ENCODE results near the gene DHRS7C.
"Not testable (repeated sequence)": the region's sequence is repeated elsewhere in the genome, so short reads cannot be mapped to it uniquely, and the experiment has no call there.

The DHRS7C gene

DNA sequence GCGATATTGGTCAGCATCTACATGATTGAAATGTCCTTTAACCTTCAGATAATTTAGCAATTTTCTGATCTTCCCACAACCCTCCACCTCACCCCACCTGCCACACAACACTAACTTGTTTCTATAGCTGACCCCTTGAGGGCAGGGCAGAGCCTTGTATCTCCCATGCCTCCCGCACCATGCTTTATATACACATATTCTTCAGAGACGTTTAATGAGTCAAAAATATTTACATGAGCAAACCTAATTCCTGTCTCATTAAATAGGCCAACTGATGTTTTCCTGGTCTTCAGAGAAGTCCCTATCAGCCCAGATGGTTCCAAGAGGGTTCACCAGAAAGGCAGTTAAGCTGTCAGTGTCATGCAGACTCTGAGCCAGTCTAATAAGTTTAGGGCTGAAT is 6.6 kb upstream of the DHRS7C start:
- H3K4me1 Mint-ChIP-seq (ENCODE audit: low read depth), result no peaks in the 10 kb centered on the region
- no peak overlapping the region for H3K27ac Mint-ChIP-seq
- no peak overlapping the region for H3K4me3 Mint-ChIP-seq
- peaks cover 6% of the 10 kb centered on the region for H3K27me3 Mint-ChIP-seq
- intact Hi-C loops (cut with micrococcal nuclease), result no loop called here
- H3K36me3 Mint-ChIP-seq (ENCODE audit: low read depth), result no peaks in the 10 kb centered on the region
- H3K9me3 Mint-ChIP-seq, result no peaks in the 10 kb centered on the region

DNA sequence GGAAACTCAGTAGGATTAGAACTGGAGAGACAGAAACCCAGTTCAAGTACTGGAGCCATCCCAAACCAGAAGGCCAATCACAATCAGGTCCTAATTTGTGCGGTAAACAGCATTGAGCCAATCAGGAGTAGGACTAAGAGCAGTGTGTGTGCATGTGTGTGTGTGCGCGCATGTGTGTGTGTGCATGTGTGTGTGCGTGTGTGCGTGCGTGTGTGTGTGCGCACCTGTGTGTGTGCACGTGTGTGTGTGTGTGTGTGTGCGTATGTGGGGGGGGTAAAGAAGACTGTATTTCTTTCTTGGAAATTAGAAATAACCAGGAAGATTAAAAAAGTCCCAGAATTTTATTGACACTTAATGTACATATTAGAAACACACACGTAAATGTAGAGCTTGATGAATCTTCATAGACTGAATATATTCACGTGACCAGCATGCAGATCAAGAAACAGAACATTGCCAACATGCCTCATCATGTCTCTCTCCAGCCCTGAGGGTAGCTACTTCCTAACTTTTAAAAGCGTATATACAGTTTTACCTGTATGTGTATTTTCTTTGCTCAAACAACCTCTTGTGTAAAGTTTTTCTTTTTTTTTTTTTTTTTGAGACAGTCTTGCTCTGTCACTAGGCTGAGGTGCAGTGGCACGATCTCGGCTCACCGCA is 919 bp upstream of the DHRS7C start:
- Mint-ChIP-seq H3K4me3 (no peak overlapping the region), H3K4me1 (ENCODE audit: low read depth) (no peaks in the 10 kb centered on the region), H3K9me3 (no peaks in the 10 kb centered on the region), H3K27me3 (peaks cover 1% of the 10 kb centered on the region), H3K36me3 (ENCODE audit: low read depth) (no peaks in the 10 kb centered on the region), H3K27ac (no peak overlapping the region)
- intact Hi-C loops (cut with micrococcal nuclease), result no loop called here

DNA sequence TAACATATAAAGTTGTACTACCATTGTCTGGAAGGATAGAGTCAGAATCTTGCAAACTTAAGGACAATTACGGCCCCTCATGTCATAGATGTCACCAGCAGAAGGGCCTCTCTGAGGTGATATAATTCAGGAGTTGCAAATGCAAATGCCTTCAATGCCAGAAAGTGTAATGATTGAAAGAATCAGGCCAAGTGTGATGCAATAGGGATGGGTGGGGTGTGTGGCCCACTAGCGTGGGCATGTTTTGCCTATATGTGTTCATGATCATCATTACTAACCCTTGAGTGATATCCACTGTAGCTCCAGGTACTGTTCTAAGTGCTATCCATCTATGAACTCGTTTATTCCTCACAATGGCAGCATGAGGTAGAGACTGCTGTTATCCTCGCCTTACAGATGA is 1.1 kb downstream of the DHRS7C start:
- Mint-ChIP-seq H3K9me3 (no peaks in the 10 kb centered on the region), H3K36me3 (ENCODE audit: low read depth) (no peaks in the 10 kb centered on the region), H3K4me1 (ENCODE audit: low read depth) (no peaks in the 10 kb centered on the region), H3K27ac (no peak overlapping the region), H3K4me3 (no peak overlapping the region), H3K27me3 (no peaks in the 10 kb centered on the region)
- intact Hi-C loops (cut with micrococcal nuclease), result no loop called here

DNA sequence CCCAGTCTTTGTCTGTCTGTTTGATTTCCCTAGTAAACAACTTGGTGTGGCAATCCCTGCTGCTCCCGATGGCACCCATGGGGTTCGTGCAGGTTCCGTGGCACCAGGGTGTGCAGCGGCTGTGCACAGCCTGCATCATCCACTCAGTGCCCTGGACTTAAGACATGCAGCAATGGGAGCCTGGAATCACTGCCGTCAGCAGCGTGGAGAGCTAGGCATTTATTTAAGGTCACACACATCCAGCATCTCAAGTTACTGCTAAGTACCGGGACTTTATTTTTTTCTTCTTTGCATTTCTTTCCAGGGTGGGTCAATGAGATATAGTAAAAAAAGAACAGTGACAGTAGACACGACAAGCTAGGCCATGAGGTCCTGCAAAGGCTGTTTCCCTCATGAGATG is 2.8 kb downstream of the DHRS7C start:
- intact Hi-C loops (cut with micrococcal nuclease), result no loop called here
- Mint-ChIP-seq H3K27me3 (peaks cover 3% of the 10 kb centered on the region), H3K4me3 (no peak overlapping the region), H3K27ac (no peak overlapping the region), H3K36me3 (ENCODE audit: low read depth) (no peaks in the 10 kb centered on the region), H3K9me3 (no peaks in the 10 kb centered on the region), H3K4me1 (ENCODE audit: low read depth) (no peaks in the 10 kb centered on the region)

DNA sequence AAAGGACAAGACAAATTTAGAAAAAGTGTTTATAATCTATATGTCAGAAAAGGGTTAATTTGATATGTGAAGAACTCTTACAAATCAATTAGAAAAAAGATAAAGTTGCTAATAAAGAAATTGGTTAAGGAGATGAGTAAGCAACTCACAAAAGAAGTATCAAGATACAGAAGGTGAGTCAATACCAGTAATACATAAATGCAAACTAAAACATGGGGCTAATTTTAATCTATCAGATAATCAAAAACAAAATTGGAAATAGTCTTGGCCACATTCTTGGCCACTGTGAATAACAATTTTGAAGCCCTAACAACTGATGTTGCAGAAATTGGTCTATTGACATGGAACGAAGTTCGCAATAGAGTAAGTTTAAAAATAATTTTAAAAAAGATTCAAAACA is 6.8 kb downstream of the DHRS7C start:
- no peak overlapping the region for H3K4me3 Mint-ChIP-seq
- H3K27me3 Mint-ChIP-seq, result peaks cover 13% of the 10 kb centered on the region
- H3K4me1 Mint-ChIP-seq (ENCODE audit: low read depth), result no peaks in the 10 kb centered on the region
- intact Hi-C loops (cut with micrococcal nuclease), result no loop called here
- H3K9me3 Mint-ChIP-seq, result no peaks in the 10 kb centered on the region
- H3K36me3 Mint-ChIP-seq (ENCODE audit: low read depth), result no peaks in the 10 kb centered on the region
- no peak overlapping the region for H3K27ac Mint-ChIP-seq

DNA sequence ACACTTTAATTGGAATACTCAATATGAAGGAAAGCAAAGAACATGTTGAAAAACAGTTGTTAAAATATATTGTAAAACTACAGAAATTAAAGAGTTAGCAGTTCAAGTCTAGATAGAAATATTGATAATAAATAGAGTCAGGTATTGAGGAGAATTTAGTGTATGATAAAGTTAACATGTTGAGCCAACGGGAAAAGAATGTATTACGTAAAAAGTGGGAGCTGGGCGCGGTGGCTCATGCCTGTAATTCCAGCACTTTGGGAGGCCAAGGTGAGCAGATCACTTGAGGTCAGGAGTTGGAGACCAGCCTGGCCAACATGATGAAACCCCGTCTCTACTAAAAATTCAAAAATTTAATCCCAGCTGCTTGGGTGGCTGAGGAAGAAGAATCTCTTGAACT is 7.9 kb downstream of the DHRS7C start:
- H3K9me3 Mint-ChIP-seq; intact Hi-C loops (cut with micrococcal nuclease); H3K27ac Mint-ChIP-seq; H3K4me1 Mint-ChIP-seq (ENCODE audit: low read depth); H3K36me3 Mint-ChIP-seq (ENCODE audit: low read depth); H3K4me3 Mint-ChIP-seq: not testable (repeated sequence)
- peaks cover 15% of the 10 kb centered on the region for H3K27me3 Mint-ChIP-seq

DNA sequence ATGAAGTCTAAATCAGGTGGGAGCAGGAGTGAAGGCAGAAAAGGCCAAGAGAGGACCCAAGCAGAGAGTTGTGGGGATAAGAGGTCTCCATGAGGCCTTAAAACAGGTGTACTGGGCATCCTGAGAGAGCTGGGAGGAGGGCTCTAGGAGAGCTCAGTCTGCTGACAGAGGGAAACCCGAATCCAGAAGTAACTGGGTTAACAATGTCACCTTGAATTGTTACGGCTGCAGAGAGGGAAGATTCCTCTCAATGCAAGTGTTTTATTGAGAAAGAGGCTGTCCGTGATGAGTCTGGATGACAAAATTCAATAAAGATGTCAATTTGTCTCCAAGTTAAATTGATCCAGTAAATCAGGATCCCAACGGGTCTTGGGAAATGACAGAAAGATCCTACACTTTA is 8.3 kb downstream of the DHRS7C start:
- Mint-ChIP-seq H3K9me3 (no peaks in the 10 kb centered on the region), H3K4me3 (no peak overlapping the region), H3K27me3 (peaks cover 15% of the 10 kb centered on the region), H3K36me3 (ENCODE audit: low read depth) (no peaks in the 10 kb centered on the region), H3K27ac (no peak overlapping the region), H3K4me1 (ENCODE audit: low read depth) (no peaks in the 10 kb centered on the region)
- intact Hi-C loops (cut with micrococcal nuclease), result no loop called here

DNA sequence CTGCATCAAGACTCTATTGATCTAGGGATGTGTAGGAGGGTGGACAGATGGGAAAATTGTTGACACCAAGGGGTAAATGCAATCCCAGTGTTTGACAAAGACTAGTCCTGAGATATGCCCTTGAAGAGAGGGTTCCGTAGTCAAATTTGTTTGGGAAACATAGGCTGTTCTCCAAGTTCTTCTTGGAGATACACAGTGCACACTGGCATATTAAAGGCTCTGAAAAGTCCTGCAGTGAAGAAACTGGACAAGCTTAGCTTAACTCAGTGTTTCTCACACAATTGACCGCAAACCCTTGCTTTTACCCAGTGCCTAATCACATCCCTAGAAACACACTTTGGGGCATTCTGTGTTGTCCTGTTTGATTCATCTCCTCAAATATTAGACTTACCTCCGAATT is 10.8 kb downstream of the DHRS7C start:
- Mint-ChIP-seq H3K27me3 (peaks cover 15% of the 10 kb centered on the region), H3K27ac (no peak overlapping the region), H3K4me3 (no peak overlapping the region), H3K4me1 (ENCODE audit: low read depth) (no peaks in the 10 kb centered on the region), H3K36me3 (ENCODE audit: low read depth) (no peaks in the 10 kb centered on the region), H3K9me3 (no peaks in the 10 kb centered on the region)
- intact Hi-C loops (cut with micrococcal nuclease), result no loop called here

DNA sequence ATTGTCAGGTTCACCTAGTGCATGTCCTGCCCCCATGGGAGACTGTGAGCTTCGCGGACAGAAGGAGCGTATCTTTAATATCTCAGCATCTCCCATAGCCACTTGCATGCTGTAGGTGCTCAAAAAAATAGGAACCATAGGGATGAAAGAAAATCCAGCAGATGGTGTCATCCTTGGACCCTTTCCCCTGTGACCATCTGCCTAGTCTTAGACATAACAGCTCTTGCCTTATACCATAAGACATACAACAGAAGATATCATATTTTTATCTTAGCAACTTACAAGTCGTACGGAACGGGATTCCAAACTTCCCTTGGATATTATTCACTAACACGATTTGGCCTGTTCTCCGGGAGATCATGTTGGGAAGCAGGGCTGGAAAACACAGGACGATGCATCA is 14.5 kb downstream of the DHRS7C start:
- intact Hi-C loops (cut with micrococcal nuclease), result no loop called here
- no peak overlapping the region for H3K4me3 Mint-ChIP-seq
- no peaks in the 10 kb centered on the region for H3K9me3 Mint-ChIP-seq
- H3K4me1 Mint-ChIP-seq (ENCODE audit: low read depth), result no peaks in the 10 kb centered on the region
- no peaks in the 10 kb centered on the region for H3K36me3 Mint-ChIP-seq (ENCODE audit: low read depth)
- peaks cover 4% of the 10 kb centered on the region for H3K27me3 Mint-ChIP-seq
- H3K27ac Mint-ChIP-seq, result no peak overlapping the region

DNA sequence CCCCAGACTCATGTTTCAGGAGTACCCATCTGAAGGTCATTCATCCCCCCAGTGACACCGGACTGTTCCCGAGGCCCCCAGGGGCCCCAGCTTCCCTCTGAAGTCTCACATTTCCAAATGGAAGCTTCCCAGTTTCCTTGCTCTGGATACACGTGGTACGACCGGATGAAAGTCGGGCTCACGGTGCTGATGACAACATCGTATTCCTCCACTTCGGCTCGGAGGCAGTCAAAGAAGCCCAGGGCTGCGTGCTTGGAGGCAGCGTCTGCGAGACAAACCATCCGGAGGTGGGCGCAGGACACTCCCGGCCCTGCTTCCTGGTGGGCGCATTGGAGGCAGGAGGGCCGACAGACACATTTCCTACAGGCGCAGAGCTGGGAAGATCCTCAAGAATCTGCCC is 18.7 kb downstream of the DHRS7C start:
- no peak overlapping the region for H3K4me3 Mint-ChIP-seq
- peaks cover 4% of the 10 kb centered on the region for H3K27me3 Mint-ChIP-seq
- no peak overlapping the region for H3K27ac Mint-ChIP-seq
- intact Hi-C loops (cut with micrococcal nuclease), result no loop called here
- H3K4me1 Mint-ChIP-seq (ENCODE audit: low read depth), result no peaks in the 10 kb centered on the region
- no peaks in the 10 kb centered on the region for H3K9me3 Mint-ChIP-seq
- no peaks in the 10 kb centered on the region for H3K36me3 Mint-ChIP-seq (ENCODE audit: low read depth)

DNA sequence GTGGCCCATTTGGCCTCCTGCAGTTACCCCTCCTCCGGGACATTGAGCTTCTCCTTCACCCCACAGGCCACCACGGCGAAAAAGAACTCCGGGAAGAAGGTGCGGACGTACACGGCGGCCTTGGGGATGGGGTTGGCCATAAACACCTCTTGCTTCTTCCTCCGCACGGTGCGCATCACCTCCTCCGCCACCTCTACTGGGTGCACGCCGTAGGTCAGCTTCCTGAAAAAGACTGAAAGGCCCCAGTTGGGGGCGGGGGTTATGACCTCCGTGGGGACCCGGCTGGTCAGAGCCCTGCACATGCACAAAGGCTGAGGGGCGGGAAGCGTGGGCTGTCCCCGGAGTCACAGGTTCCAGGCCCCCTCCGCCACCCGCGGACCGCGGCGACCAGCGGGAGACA is 19.9 kb downstream of the DHRS7C start:
- intact Hi-C loops (cut with micrococcal nuclease), result no loop called here
- H3K9me3 Mint-ChIP-seq, result no peaks in the 10 kb centered on the region
- H3K27me3 Mint-ChIP-seq, result peaks cover 4% of the 10 kb centered on the region
- no peaks in the 10 kb centered on the region for H3K4me1 Mint-ChIP-seq (ENCODE audit: low read depth)
- no peak overlapping the region for H3K27ac Mint-ChIP-seq
- H3K4me3 Mint-ChIP-seq, result no peak overlapping the region
- H3K36me3 Mint-ChIP-seq (ENCODE audit: low read depth), result no peaks in the 10 kb centered on the region

DNA sequence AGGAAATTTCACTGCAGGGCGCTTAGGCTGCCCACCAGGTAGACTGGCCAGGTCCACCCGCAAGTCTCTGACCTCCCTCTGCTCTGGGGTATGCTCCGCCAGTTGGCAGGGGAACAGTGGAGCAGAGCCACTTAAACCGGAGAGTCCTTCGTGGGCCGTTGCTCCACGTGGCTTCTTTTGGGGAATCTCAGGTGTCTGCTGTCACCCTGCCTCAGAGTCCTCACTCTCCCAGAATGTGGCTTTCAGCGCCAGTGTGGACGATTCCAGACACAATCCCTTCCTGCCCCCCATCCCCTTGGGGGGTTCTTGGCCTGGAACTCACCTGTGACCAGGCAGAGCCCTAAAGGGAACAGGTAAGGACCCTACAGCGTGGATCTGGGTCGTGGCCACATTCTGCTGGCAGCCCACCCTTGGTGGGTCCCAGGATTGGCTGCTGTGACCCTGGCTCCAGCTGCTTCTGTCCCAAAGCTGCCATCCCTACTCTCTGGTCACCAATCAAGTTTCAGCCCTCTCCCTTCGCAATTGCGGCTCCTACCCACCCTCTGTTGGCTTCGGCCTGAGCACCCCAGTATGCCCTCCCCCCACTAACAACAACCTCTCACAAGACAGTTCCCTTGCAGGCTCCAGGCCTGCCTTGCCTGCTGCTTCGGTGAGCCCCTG is 22.2 kb downstream of the DHRS7C start:
- H3K36me3 Mint-ChIP-seq (ENCODE audit: low read depth), result no peaks in the 10 kb centered on the region
- intact Hi-C loops (cut with micrococcal nuclease), result no loop called here
- no peak overlapping the region for H3K27ac Mint-ChIP-seq
- H3K9me3 Mint-ChIP-seq, result no peaks in the 10 kb centered on the region
- H3K27me3 Mint-ChIP-seq, result peaks cover 4% of the 10 kb centered on the region
- no peak overlapping the region for H3K4me3 Mint-ChIP-seq
- H3K4me1 Mint-ChIP-seq (ENCODE audit: low read depth), result no peaks in the 10 kb centered on the region

DNA sequence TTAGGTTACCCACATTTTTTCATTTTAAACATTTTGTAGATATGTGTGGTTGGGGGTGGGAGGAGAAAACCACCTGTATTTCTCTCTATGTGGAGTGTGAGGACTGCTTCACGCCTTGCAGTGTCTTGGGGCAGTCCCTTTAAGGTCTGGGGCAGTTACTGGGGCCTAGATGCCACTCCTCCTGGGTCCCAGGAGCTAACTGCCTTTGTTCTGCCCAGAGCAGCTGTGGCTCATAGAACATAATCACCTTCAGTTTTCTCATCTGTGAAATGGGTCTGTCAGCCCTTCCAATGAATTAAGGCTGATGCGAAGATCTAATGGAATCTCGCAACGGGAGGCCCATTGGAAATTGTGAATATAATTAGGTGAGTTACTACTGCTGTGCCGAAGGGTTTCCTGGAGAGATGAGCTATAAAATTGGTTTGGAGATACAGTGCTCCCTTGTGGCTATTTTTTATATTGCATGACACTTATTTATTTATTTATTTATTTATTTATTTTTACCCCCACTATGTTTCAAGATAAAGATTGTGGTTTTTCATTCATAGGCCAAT is 22.9 kb downstream of the DHRS7C start:
- intact Hi-C loops (cut with micrococcal nuclease), result loop anchor here (1.0 kb wide), 1 partner anchor 39 kb away; no protein-coding TSS in a partner anchor
- Mint-ChIP-seq H3K4me3 (no peak overlapping the region), H3K27ac (no peak overlapping the region), H3K4me1 (ENCODE audit: low read depth) (no peaks in the 10 kb centered on the region), H3K36me3 (ENCODE audit: low read depth) (no peaks in the 10 kb centered on the region), H3K9me3 (no peaks in the 10 kb centered on the region), H3K27me3 (peaks cover 7% of the 10 kb centered on the region)

DNA sequence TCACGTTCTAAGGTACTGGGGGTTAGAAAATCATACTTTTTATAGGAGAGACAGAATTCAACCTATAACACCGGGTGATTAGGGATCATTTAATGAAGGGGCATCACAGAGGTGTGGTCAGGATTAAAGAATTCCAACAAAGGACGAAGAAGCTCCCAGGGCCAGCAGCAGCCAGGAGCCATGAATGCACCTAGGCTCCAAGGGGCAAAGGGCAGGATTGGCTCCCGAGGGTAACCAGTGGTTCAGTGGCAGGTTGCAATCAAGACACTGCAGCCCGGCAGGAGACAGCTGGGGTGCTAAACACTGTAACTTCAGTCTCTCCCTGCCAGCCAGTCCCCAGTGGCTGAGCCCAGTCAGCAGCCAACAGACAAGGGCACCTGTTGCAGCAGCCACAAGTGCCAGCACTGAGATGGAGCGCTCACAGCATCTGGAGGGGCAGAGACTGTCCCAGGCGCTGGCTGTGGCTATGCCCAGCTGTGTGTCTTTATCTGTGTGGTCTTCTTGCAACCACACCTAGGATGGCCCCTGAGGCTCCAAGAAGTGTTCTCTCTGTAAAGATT is 23.9 kb downstream of the DHRS7C start:
- intact Hi-C loops (cut with micrococcal nuclease), result no loop called here

More for the DNA sequence above, 23.9 kb downstream of the DHRS7C start:
- no peaks in the 10 kb centered on the region for H3K4me1 Mint-ChIP-seq (ENCODE audit: low read depth)
- H3K27me3 Mint-ChIP-seq, result peaks cover 9% of the 10 kb centered on the region
- H3K4me3 Mint-ChIP-seq, result no peak overlapping the region
- H3K9me3 Mint-ChIP-seq, result no peaks in the 10 kb centered on the region
- H3K36me3 Mint-ChIP-seq (ENCODE audit: low read depth), result no peaks in the 10 kb centered on the region
- no peak overlapping the region for H3K27ac Mint-ChIP-seq

Measured in dendritic cell treated with granulocyte-macrophage colony-stimulating factor and Interleukin-4, amounts not matched to agents 40 ng/mL and 50 ng/mL, for 4 days (primary cell).